ENCODE data around the gene MSMP. TPM values are rescaled to one million over a fixed set of nuclear protein-coding genes. Genes with fewer than 3 reads are reported as not detected.

The MSMP gene
- total and polyA plus RNA-seq, 5 donors from 2014 or later = 0.69 TPM; not detected in 4

DNA sequence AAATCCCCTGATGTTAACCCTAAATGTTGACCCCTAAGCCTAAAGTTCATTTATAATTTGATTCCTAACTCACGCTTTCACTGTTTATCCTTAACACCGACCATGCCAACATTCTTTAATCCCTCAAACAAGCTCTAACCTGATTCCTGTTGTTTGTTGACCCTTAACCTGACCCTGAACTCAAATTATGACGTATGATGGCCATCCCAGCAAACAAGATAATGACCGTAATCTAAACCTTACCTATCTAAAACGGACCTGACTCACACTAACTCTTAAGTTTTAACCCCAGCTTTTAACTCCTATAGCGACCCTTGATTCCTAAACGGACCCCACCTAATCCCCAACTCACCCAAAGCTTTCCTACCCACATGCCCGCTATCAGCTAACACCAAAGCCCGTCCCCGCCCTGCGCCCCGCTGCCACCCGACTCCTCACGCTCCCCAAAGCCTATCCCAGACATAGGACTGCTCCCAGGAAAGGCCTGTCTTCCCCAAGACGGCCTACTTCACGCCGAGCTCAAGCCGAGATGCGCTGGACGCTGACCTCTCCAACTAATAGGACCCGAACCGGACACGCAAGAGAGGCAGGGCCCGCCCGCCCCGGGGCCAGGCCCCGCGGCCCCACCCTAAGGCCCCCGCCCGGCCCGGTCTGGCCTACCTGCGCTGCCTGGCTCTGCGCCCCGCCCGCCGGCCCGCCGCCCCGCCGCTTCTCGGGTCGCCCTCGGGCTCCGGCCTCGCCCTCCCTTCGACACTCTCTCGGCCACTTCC, 22.5 kb downstream of the MSMP start:
- H3K4me3 Mint-ChIP-seq = peak overlapping the region in 2 of 4 donors; percentile 94 to 98
- no peaks in the 10 kb centered on the region for H3K27me3 ChIP-seq (ENCODE audit: control insufficient read depth, insufficient read depth, low read length)
- peaks cover 67% of the 10 kb centered on the region for H3K4me1 ChIP-seq (ENCODE audit: control insufficient read depth, insufficient read depth, low read length, poor library complexity, severe bottlenecking)
- ATAC-seq (ENCODE audit: low read depth in 2 of 2) = no peak
- peak overlapping the region in 2 of 3 donors; percentile 96 to 98 for H3K27ac Mint-ChIP-seq
- no peaks in the 10 kb centered on the region for H3K27me3 Mint-ChIP-seq
- H3K9me3 ChIP-seq (ENCODE audit: control insufficient read depth in 2 of 2, low read length in 2 of 2) = no peaks in the 10 kb centered on the region
- H3K4me3 ChIP-seq (ENCODE audit: low read depth, low read length) = peak overlapping the region; percentile 90
- peak overlapping the region; percentile 94 for H3K27ac ChIP-seq (ENCODE audit: insufficient read depth, low read length, poor library complexity, severe bottlenecking)
- H3K36me3 ChIP-seq (ENCODE audit: control insufficient read depth, insufficient read depth, low read length) = peaks cover 19% of the 10 kb centered on the region
- H3K36me3 Mint-ChIP-seq = peaks cover 20% of the 10 kb centered on the region
- peaks cover 16 to 37% (median 36%) of the 10 kb centered on the region in 4 donors for H3K4me1 Mint-ChIP-seq
- DNase-seq = peak in 1 of 3 donors; percentile 31
- H3K9me3 Mint-ChIP-seq = no peaks in the 10 kb centered on the region

GRCh38 chr9:35730486-35730854, 23.6 kb downstream of the MSMP start:
- no peaks in the 10 kb centered on the region for H3K27me3 Mint-ChIP-seq
- no peak for ATAC-seq (ENCODE audit: low read depth in 2 of 2)
- peak overlapping the region in 1 of 4 donors; percentile 95 for H3K4me3 Mint-ChIP-seq
- H3K27me3 ChIP-seq (ENCODE audit: control insufficient read depth, insufficient read depth, low read length) = no peaks in the 10 kb centered on the region
- H3K4me3 ChIP-seq (ENCODE audit: low read depth, low read length) = peak overlapping the region; percentile 90
- H3K4me1 ChIP-seq (ENCODE audit: control insufficient read depth, insufficient read depth, low read length, poor library complexity, severe bottlenecking) = peaks cover 67% of the 10 kb centered on the region
- peaks cover 17% of the 10 kb centered on the region for H3K36me3 ChIP-seq (ENCODE audit: control insufficient read depth, insufficient read depth, low read length)
- peaks cover 11 to 35% (median 29%) of the 10 kb centered on the region in 4 donors for H3K4me1 Mint-ChIP-seq
- no peak for DNase-seq
- H3K36me3 Mint-ChIP-seq = peaks cover 20% of the 10 kb centered on the region
- peak overlapping the region in 2 of 3 donors; percentile 18 to 95 for H3K27ac Mint-ChIP-seq
- peak overlapping the region; percentile 65 for H3K27ac ChIP-seq (ENCODE audit: insufficient read depth, low read length, poor library complexity, severe bottlenecking)
- H3K9me3 Mint-ChIP-seq = no peaks in the 10 kb centered on the region
- H3K9me3 ChIP-seq (ENCODE audit: control insufficient read depth in 2 of 2, low read length in 2 of 2) = no peaks in the 10 kb centered on the region

GRCh38 chr9:35729700-35730485, 24.2 kb downstream of the MSMP start:
- H3K4me3 Mint-ChIP-seq = peak overlapping the region in 1 of 4 donors; percentile 95

GRCh38 chr9:35729101-35729500, 25.0 kb downstream of the MSMP start:
- DNase-seq = no peak
- peaks cover 11 to 41% (median 28%) of the 10 kb centered on the region in 4 donors for H3K4me1 Mint-ChIP-seq
- no peaks in the 10 kb centered on the region for H3K27me3 Mint-ChIP-seq
- H3K27me3 ChIP-seq (ENCODE audit: control insufficient read depth, insufficient read depth, low read length) = no peaks in the 10 kb centered on the region
- peaks cover 67% of the 10 kb centered on the region for H3K4me1 ChIP-seq (ENCODE audit: control insufficient read depth, insufficient read depth, low read length, poor library complexity, severe bottlenecking)
- H3K9me3 Mint-ChIP-seq = no peaks in the 10 kb centered on the region
- H3K27ac Mint-ChIP-seq = no peak overlapping the region
- peaks cover 23% of the 10 kb centered on the region for H3K36me3 ChIP-seq (ENCODE audit: control insufficient read depth, insufficient read depth, low read length)
- no peak overlapping the region for H3K4me3 Mint-ChIP-seq
- peaks cover 26% of the 10 kb centered on the region for H3K36me3 Mint-ChIP-seq
- H3K9me3 ChIP-seq (ENCODE audit: control insufficient read depth in 2 of 2, low read length in 2 of 2) = no peaks in the 10 kb centered on the region
- H3K4me3 ChIP-seq (ENCODE audit: low read depth, low read length) = peak overlapping the region; percentile 90
- peak overlapping the region; percentile 65 for H3K27ac ChIP-seq (ENCODE audit: insufficient read depth, low read length, poor library complexity, severe bottlenecking)
- no peak for ATAC-seq (ENCODE audit: low read depth in 2 of 2)

More at GRCh38 chr9:35729700-35730485, 24.2 kb downstream of the MSMP start:
- Mint-ChIP-seq H3K27ac (peak overlapping the region in 1 of 3 donors; percentile 18), H3K9me3 (no peaks in the 10 kb centered on the region), H3K36me3 (peaks cover 20% of the 10 kb centered on the region), H3K4me1 (peaks cover 11 to 38% (median 26%) of the 10 kb centered on the region in 4 donors), H3K27me3 (no peaks in the 10 kb centered on the region)
- Histone ChIP-seq H3K27me3 (ENCODE audit: control insufficient read depth, insufficient read depth, low read length) (no peaks in the 10 kb centered on the region), H3K4me3 (ENCODE audit: low read depth, low read length) (peak overlapping the region; percentile 90), H3K9me3 (ENCODE audit: control insufficient read depth in 2 of 2, low read length in 2 of 2) (no peaks in the 10 kb centered on the region), H3K4me1 (ENCODE audit: control insufficient read depth, insufficient read depth, low read length, poor library complexity, severe bottlenecking) (peaks cover 67% of the 10 kb centered on the region), H3K36me3 (ENCODE audit: control insufficient read depth, insufficient read depth, low read length) (peaks cover 20% of the 10 kb centered on the region), H3K27ac (ENCODE audit: insufficient read depth, low read length, poor library complexity, severe bottlenecking) (peak overlapping the region; percentile 65)
- ATAC-seq (ENCODE audit: low read depth in 2 of 2) (no peak), DNase-seq (peak in 2 of 3 donors; percentile 26 to 54)

- Mint-ChIP-seq H3K9me3 (no peaks in the 10 kb centered on the region), H3K4me1 (peaks cover 8 to 35% (median 22%) of the 10 kb centered on the region in 4 donors), H3K4me3 (no peak overlapping the region), H3K36me3 (peaks cover 31% of the 10 kb centered on the region), H3K27ac (no peak overlapping the region), H3K27me3 (no peaks in the 10 kb centered on the region)
- Histone ChIP-seq H3K4me1 (ENCODE audit: control insufficient read depth, insufficient read depth, low read length, poor library complexity, severe bottlenecking) (peaks cover 59% of the 10 kb centered on the region), H3K9me3 (ENCODE audit: control insufficient read depth in 2 of 2, low read length in 2 of 2) (no peaks in the 10 kb centered on the region), H3K4me3 (ENCODE audit: low read depth, low read length) (peak overlapping the region; percentile 90), H3K36me3 (ENCODE audit: control insufficient read depth, insufficient read depth, low read length) (peaks cover 31% of the 10 kb centered on the region), H3K27ac (ENCODE audit: insufficient read depth, low read length, poor library complexity, severe bottlenecking) (peak overlapping the region; percentile 65), H3K27me3 (ENCODE audit: control insufficient read depth, insufficient read depth, low read length) (no peaks in the 10 kb centered on the region)
- no peak for ATAC-seq (ENCODE audit: low read depth in 2 of 2)
- DNase-seq = peak in 2 of 3 donors; percentile 48 to 78
Measured at GRCh38 chr9:35728041-35728971, 25.8 kb downstream of the MSMP start.

- Histone ChIP-seq H3K36me3 (ENCODE audit: control insufficient read depth, insufficient read depth, low read length) (peaks cover 35% of the 10 kb centered on the region), H3K27me3 (ENCODE audit: control insufficient read depth, insufficient read depth, low read length) (no peaks in the 10 kb centered on the region), H3K9me3 (ENCODE audit: control insufficient read depth in 2 of 2, low read length in 2 of 2) (no peaks in the 10 kb centered on the region), H3K4me1 (ENCODE audit: control insufficient read depth, insufficient read depth, low read length, poor library complexity, severe bottlenecking) (peaks cover 52% of the 10 kb centered on the region), H3K4me3 (ENCODE audit: low read depth, low read length) (peak overlapping the region; percentile 90), H3K27ac (ENCODE audit: insufficient read depth, low read length, poor library complexity, severe bottlenecking) (peak overlapping the region; percentile 65)
- no peak overlapping the region for H3K27ac Mint-ChIP-seq
- ATAC-seq (ENCODE audit: low read depth in 2 of 2) (no peak), DNase-seq (no peak)
- peaks cover 34% of the 10 kb centered on the region for H3K36me3 Mint-ChIP-seq
- H3K4me1 Mint-ChIP-seq = peaks cover 5 to 30% (median 17%) of the 10 kb centered on the region in 4 donors
- H3K9me3 Mint-ChIP-seq = no peaks in the 10 kb centered on the region
- no peaks in the 10 kb centered on the region for H3K27me3 Mint-ChIP-seq
- H3K4me3 Mint-ChIP-seq = peak overlapping the region in 1 of 4 donors; percentile 9
Measured at GRCh38 chr9:35727676-35728040, 26.4 kb downstream of the MSMP start.

GRCh38 chr9:35726931-35727330, 27.1 kb downstream of the MSMP start:
- peak overlapping the region; percentile 65 for H3K27ac ChIP-seq (ENCODE audit: insufficient read depth, low read length, poor library complexity, severe bottlenecking)
- ATAC-seq (ENCODE audit: low read depth in 2 of 2) = peak; percentile 73 to 75
- DNase-seq = peak in 2 of 3 donors; percentile 51 to 79
- peaks cover 43% of the 10 kb centered on the region for H3K36me3 ChIP-seq (ENCODE audit: control insufficient read depth, insufficient read depth, low read length)
- Mint-ChIP-seq H3K27ac (peak overlapping the region in 2 of 3 donors; percentile 40 to 72), H3K27me3 (no peaks in the 10 kb centered on the region), H3K4me1 (peaks cover 0 to 32% (median 19%) of the 10 kb centered on the region in 4 donors), H3K9me3 (no peaks in the 10 kb centered on the region), H3K4me3 (peak overlapping the region in 3 of 4 donors; percentile 51 to 74 (median 70)), H3K36me3 (peaks cover 38% of the 10 kb centered on the region)
- H3K4me3 ChIP-seq (ENCODE audit: low read depth, low read length) = no peak overlapping the region
- no peaks in the 10 kb centered on the region for H3K9me3 ChIP-seq (ENCODE audit: control insufficient read depth in 2 of 2, low read length in 2 of 2)
- H3K4me1 ChIP-seq (ENCODE audit: control insufficient read depth, insufficient read depth, low read length, poor library complexity, severe bottlenecking) = peaks cover 51% of the 10 kb centered on the region
- H3K27me3 ChIP-seq (ENCODE audit: control insufficient read depth, insufficient read depth, low read length) = no peaks in the 10 kb centered on the region

Measured in CD4-positive, CD25-positive, alpha-beta regulatory T cell (primary cell).